HEK293 (cell line): ENCODE results near the gene BCL2A1.
A peak's percentile ranks its signal among the peaks of the same experiment; 100 is the strongest.

ENCODE experiments used
- CTCF ChIA-PET: fragments of 350-600 bp; formaldehyde crosslinking; extraction: SDS; loops from one replicate; lab custom pipeline; 2021; ENCODE audit warnings: antibody characterized with exemption; lab: Yijun Ruan, JAX
- POLR2A ChIA-PET: fragments of 300-600 bp; formaldehyde crosslinking; extraction: SDS; loops from one replicate; lab custom pipeline; 2020; ENCODE audit warnings: antibody characterized with exemption, inconsistent platforms; lab: Yijun Ruan, JAX
- H3K27ac ChIP-seq: fragments of 200-500 bp; sonication (Bioruptor generic); 2 replicates; pipeline ENCODE4 v1.5.1; 2014; ENCODE audit warnings: low read depth, low read length, control low read depth, inconsistent platforms; ENCODE audit errors: extremely low read depth
- H3K36me3 ChIP-seq, 2 experiments: fragments of 200-500 bp in 1 of 2; sonication (Bioruptor generic) in 1 of 2; 1 replicate in 1 of 2; 2 replicates in 1 of 2; pipeline ENCODE4 v1.5.1; 2014 to 2017; ENCODE audit warnings: inconsistent platforms in 2 of 2, low read length in 2 of 2; ENCODE audit not compliant: control insufficient read depth in 2 of 2, insufficient read depth in 1 of 2
- H3K4me1 ChIP-seq: fragments of 200-500 bp; sonication (Bioruptor generic); 2 replicates; pipeline ENCODE4 v1.5.1; 2014; ENCODE audit warnings: mild to moderate bottlenecking, low read length, inconsistent platforms; ENCODE audit not compliant: control insufficient read depth, insufficient read depth
- H3K4me3 ChIP-seq: 2 replicates; pipeline ENCODE4 v1.5.1; 2011; ENCODE audit warnings: low read depth, mild to moderate bottlenecking, control low read depth, low read length, moderate library complexity
- H3K9me3 ChIP-seq: fragments of 200-500 bp; sonication (Bioruptor generic); 2 replicates; pipeline ENCODE4 v1.5.1; 2014; ENCODE audit warnings: low read depth, low read length, inconsistent platforms; ENCODE audit not compliant: control insufficient read depth, insufficient read depth
- GLI2 ChIP-seq: fragments of 450-650 bp; formaldehyde crosslinking; IDR thresholded peaks from 2 replicates; pipeline ENCODE4; 2017; ENCODE audit warnings: missing biosample characterization, missing genetic modification characterization, low read depth, borderline replicate concordance
- GLIS2 ChIP-seq: fragments of 450-650 bp; formaldehyde crosslinking; IDR thresholded peaks from 2 replicates; pipeline ENCODE4 v1.5.1; 2016; ENCODE audit warnings: missing biosample characterization, missing genetic modification characterization
- SETDB1 ChIP-seq: IDR thresholded peaks from one replicate; pipeline ENCODE4 v1.6.1; 2017; ENCODE audit warnings: mild to moderate bottlenecking, low read length, moderate library complexity, mixed read lengths; ENCODE audit not compliant: insufficient read length
- SP3 ChIP-seq: fragments of 450-650 bp; formaldehyde crosslinking; IDR thresholded peaks from 2 replicates; pipeline ENCODE4 v1.5.1; 2016; ENCODE audit warnings: missing biosample characterization, missing genetic modification characterization
- TRIM28 ChIP-seq: IDR thresholded peaks from 2 replicates; pipeline ENCODE4 v1.6.1; 2011; ENCODE audit warnings: low read length, control low read depth, borderline replicate concordance
- WT1 ChIP-seq: fragments of 450-650 bp; formaldehyde crosslinking; IDR thresholded peaks from 2 replicates; pipeline ENCODE4 v1.5.1; 2016; ENCODE audit warnings: missing biosample characterization, missing genetic modification characterization
- ZBTB48 ChIP-seq: fragments of 450-650 bp; formaldehyde crosslinking; IDR thresholded peaks from 2 replicates; pipeline ENCODE4 v1.5.1; 2016; ENCODE audit warnings: missing biosample characterization, missing genetic modification characterization
- ZFHX2 ChIP-seq: fragments of 450-650 bp; formaldehyde crosslinking; conservative IDR thresholded peaks from 2 replicates; pipeline ENCODE4 v1.5.1; 2016; ENCODE audit warnings: missing biosample characterization, missing genetic modification characterization
- ZIC2 ChIP-seq: fragments of 450-650 bp; formaldehyde crosslinking; IDR thresholded peaks from 2 replicates; pipeline ENCODE4 v1.5.1; 2016; ENCODE audit warnings: missing biosample characterization, missing genetic modification characterization
- ZNF114 ChIP-seq: fragments of 450-650 bp; formaldehyde crosslinking; IDR thresholded peaks from 2 replicates; pipeline ENCODE4 v1.5.0; 2017; ENCODE audit warnings: missing biosample characterization, missing genetic modification characterization
- ZNF184 ChIP-seq: fragments of 450-650 bp; IDR thresholded peaks from 2 replicates; pipeline ENCODE4 v1.5.1; 2018; ENCODE audit warnings: missing biosample characterization, mild to moderate bottlenecking, missing genetic modification characterization
- ZNF202 ChIP-seq: fragments of 450-650 bp; formaldehyde crosslinking; IDR thresholded peaks from 2 replicates; pipeline ENCODE4 v1.5.1; 2016; ENCODE audit warnings: missing biosample characterization, missing genetic modification characterization, borderline replicate concordance
- ZNF600 ChIP-seq: fragments of 450-650 bp; formaldehyde crosslinking; IDR thresholded peaks from 2 replicates; pipeline ENCODE4 v1.5.1; 2016; ENCODE audit warnings: missing biosample characterization, missing genetic modification characterization
- ZXDB ChIP-seq: fragments of 450-650 bp; formaldehyde crosslinking; IDR thresholded peaks from 2 replicates; pipeline ENCODE4 v1.5.1; 2016; ENCODE audit warnings: missing biosample characterization, missing genetic modification characterization
- TF ChIP-seq, protein P1 (sequence below): fragments of 450-650 bp; formaldehyde crosslinking; IDR thresholded peaks from 2 replicates; pipeline ENCODE4 v1.5.1; 2016; ENCODE audit warnings: missing biosample characterization, missing genetic modification characterization

Gene BCL2A1

DNA sequence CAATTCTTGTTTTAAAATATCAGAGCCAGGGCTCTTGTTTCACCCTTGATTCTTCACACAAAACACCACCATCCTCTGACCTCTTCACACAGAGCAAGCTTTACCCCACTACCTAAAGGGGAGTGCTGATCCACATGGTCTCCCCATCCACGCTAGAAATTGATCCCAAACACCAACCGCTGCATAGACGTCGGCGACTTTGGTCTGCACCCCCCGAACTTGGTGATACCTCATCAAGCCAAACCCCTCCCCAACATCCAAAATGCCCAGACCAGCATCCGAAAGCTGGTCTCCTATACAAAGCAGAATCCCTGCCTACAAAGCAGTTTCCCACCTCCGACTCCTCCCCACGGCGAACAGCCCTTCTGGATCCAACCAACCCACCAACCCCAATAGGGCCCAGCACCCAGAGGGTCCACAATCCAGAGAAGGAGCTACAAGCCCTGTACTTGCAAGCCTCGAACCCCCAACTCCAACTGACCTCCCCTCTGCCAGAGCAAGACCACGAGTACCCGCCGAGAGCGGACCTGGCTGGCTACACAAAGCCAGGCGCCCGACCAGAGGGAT, 48.4 kb downstream of the BCL2A1 start:
- H3K4me1 ChIP-seq: no peaks in the 10 kb centered on the region
- peaks cover 3% of the 10 kb centered on the region; the same call in 1 of the 2 replicates for H3K9me3 ChIP-seq
- TF ChIP-seq ZFHX2 (tag by site-specific recombination): no peak
- TF ChIP-seq WT1 (tag by site-specific recombination): peak; percentile 6; the same call in 1 of the 2 replicates
- TF ChIP-seq ZBTB48 (tag by site-specific recombination): peak; percentile 30; the same call in 1 of the 2 replicates
- TF ChIP-seq ZNF600: peak; percentile 78
- peak; percentile 64 for TF ChIP-seq GLIS2 (tag by site-specific recombination)
- no peak for TF ChIP-seq ZNF114 (tag by site-specific recombination)
- no peak for TF ChIP-seq ZNF184 (tag by site-specific recombination)
- TF ChIP-seq, protein P1, sequence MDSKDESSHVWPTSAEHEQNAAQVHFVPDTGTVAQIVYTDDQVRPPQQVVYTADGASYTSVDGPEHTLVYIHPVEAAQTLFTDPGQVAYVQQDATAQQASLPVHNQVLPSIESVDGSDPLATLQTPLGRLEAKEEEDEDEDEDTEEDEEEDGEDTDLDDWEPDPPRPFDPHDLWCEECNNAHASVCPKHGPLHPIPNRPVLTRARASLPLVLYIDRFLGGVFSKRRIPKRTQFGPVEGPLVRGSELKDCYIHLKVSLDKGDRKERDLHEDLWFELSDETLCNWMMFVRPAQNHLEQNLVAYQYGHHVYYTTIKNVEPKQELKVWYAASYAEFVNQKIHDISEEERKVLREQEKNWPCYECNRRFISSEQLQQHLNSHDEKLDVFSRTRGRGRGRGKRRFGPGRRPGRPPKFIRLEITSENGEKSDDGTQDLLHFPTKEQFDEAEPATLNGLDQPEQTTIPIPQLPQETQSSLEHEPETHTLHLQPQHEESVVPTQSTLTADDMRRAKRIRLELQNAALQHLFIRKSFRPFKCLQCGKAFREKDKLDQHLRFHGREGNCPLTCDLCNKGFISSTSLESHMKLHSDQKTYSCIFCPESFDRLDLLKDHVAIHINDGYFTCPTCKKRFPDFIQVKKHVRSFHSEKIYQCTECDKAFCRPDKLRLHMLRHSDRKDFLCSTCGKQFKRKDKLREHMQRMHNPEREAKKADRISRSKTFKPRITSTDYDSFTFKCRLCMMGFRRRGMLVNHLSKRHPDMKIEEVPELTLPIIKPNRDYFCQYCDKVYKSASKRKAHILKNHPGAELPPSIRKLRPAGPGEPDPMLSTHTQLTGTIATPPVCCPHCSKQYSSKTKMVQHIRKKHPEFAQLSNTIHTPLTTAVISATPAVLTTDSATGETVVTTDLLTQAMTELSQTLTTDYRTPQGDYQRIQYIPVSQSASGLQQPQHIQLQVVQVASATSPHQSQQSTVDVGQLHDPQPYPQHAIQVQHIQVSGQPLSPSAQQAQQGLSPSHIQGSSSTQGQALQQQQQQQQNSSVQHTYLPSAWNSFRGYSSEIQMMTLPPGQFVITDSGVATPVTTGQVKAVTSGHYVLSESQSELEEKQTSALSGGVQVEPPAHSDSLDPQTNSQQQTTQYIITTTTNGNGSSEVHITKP (tag by site-specific recombination): peak; percentile 96
- peak; percentile 75; the same call in 1 of the 2 replicates for TF ChIP-seq SP3
- POLR2A ChIA-PET: interaction anchor here (0.6 to 2.2 kb wide), 17 partner anchors 9 to 290 kb away, joined by 3 to 51 read pairs (median 6); partner anchors contain the start of genes MTHFS and ZFAND6
- peak overlapping the region; percentile 97 for H3K27ac ChIP-seq
- H3K4me3 ChIP-seq: peak overlapping the region; percentile 99
- peaks cover 12 to 18% of the 10 kb centered on the region in 2 experiments; a peak in 2 of 3 replicates for H3K36me3 ChIP-seq
- CTCF ChIA-PET: interaction anchor here (0.6 to 1.0 kb wide), 5 partner anchors 23 to 71 kb away, joined by 3 read pairs; no protein-coding TSS in a partner anchor

DNA sequence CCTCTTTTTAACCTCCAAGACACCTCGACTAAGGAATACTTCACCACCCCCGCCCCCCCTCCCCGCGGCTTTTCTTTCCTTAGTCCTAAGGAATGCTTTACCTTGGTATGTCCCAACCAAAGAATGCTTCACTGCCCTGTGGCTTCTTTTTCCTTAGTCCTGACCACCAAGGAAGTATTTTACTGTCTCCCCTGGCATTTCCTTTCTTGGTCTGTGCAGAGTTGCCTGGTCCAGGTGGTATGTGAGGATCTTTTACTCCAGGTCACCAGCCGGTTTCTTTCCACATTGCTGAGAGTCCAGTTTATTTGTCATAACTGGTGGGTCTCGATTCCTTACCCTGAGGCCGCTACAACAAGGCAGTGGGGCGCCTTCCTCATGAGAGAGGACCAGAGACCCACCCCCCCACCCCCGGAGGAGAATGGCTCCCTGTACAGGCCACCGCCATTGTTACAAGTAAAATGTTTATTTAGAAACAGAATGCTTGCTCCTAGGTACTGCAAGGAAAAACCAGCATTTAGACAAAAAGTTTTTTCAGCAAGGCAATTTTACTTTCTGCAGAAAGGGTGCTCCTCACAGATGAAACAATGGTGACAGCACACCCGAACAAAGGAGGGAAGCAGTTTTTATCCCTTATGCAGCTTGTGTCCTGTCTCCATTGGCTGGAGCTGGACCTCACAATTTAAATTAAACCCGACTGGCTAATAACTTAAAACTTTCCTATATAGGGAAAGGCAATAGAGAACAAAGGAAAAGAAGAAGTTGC, 51.1 kb downstream of the BCL2A1 start:
- Histone ChIP-seq H3K27ac (no peak overlapping the region), H3K9me3 (peaks cover 3% of the 10 kb centered on the region; the same call in 1 of the 2 replicates), H3K36me3 (peaks cover 12 to 18% of the 10 kb centered on the region in 2 experiments; a peak in 2 of 3 replicates), H3K4me1 (no peaks in the 10 kb centered on the region), H3K4me3 (no peak overlapping the region)
- ChIA-PET CTCF (interaction anchor here (0.6 kb wide), 1 partner anchor 70 kb away, joined by 3 read pairs; no protein-coding TSS in a partner anchor), POLR2A (interaction anchor here (1.1 kb wide), 1 partner anchor 23 kb away, joined by 3 read pairs; the partner anchor contains the start of gene MTHFS)
- peak; percentile 23; the same call in 1 of the 2 replicates for TF ChIP-seq TRIM28
- TF ChIP-seq ZXDB (tag by site-specific recombination): no peak
- TF ChIP-seq SETDB1: peak; percentile 85

DNA sequence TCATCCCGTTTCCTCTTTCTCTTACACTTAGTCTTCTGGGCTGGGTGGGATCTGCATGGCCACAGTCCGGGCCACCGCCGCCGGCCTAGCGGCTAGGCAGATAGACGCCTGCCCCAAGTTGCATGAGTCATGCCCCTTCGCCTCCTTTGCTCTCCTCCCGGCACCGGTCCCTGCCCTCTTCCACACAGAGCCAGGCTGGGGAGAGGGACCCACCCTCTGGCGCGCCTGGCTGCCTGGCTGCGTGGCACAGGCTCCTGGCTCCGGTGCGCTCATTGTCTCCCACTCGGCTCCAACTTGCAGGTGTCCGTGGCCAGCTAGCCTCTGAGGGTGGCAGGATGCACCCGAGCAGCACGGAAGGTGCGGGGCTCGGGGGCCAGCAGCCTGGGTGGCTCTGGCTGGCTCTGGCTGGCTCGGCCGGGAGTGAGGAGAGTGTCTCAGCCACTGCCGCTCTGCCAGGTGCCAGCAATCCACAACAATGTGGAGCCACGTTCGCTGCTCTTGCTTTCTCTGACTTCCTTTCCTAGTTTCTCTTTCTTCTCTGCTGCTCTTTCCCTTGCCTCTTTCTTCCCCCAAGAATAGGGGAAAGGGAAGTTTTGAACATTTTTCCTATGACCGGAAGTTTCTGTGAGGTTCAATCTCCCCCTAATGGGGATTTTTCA, 51.8 kb downstream of the BCL2A1 start:
- H3K4me1 ChIP-seq: no peaks in the 10 kb centered on the region
- peaks cover 3% of the 10 kb centered on the region; the same call in 1 of the 2 replicates for H3K9me3 ChIP-seq
- H3K27ac ChIP-seq: no peak overlapping the region
- H3K4me3 ChIP-seq: no peak overlapping the region
- CTCF ChIA-PET: no interaction called here
- H3K36me3 ChIP-seq: peaks cover 12 to 21% of the 10 kb centered on the region in 2 experiments; a peak in 2 of 3 replicates
- POLR2A ChIA-PET: no interaction called here
- TF ChIP-seq ZIC2 (tag by site-specific recombination) (no peak), ZNF202 (tag by site-specific recombination) (0 out of 2 replicates have a peak, but pooled peaks have one; percentile 8), GLI2 (tag by site-specific recombination) (no peak)
